GM19025 (cell line): ENCODE measurements around the gene SUMF1.

Experiments
- ATAC-seq: cut with Tn5 transposase; IDR thresholded peaks from one replicate; pipeline ENCODE4 v1.9.1; 2021; ENCODE audit warnings: mild to moderate bottlenecking, low read depth, moderate library complexity; ENCODE audit not compliant: unreplicated experiment

The SUMF1 gene

GRCh38 chr3:4313606-4314293 lies 153.3 kb downstream of the SUMF1 start:
- ATAC-seq, result no peak

GRCh38 chr3:4311496-4311895 lies 155.6 kb downstream of the SUMF1 start:
- ATAC-seq, result no peak
